ENCODE results near the gene HCFC1. TPM values are rescaled to one million over a fixed set of nuclear protein-coding genes. Genes with fewer than 3 reads are reported as not detected.

The HCFC1 gene
- total and polyA plus RNA-seq, 9 of the 15 experiments (the other 6 are each of a cell fraction or from before 2014, with no cell fraction given), result 2.8 to 133 (median 17.1) TPM

- TF ChIP-seq RREB1 (CRISPR knock-in tag; IDR thresholded peaks at IDR 0.05) (no peak), POLR2AphosphoS5 (IDR thresholded peaks at IDR 0.05; ENCODE audit: control insufficient read depth, insufficient read depth, low read depth, low read length) (peak; percentile 50; the same call in 1 of the 2 replicates), E2F1 (CRISPR knock-in tag; IDR thresholded peaks at IDR 0.05) (peak; percentile 78), HNRNPL (IDR thresholded peaks at IDR 0.05; ENCODE audit: low read depth, low read length) (no peak), CTCFL (IDR thresholded peaks at IDR 0.05; ENCODE audit: borderline replicate concordance, insufficient read depth, low read depth, low read length, poor library complexity, severe bottlenecking) (peak; percentile 22), BRCA1 (IDR thresholded peaks at IDR 0.05) (no peak), BRCA1 (CRISPR knock-in tag; IDR thresholded peaks at IDR 0.05) (0 out of 2 replicates have a peak, but pooled peaks have one; percentile 30), PML (IDR thresholded peaks at IDR 0.05; ENCODE audit: low read length) (peak; percentile 29; the same call in 1 of the 2 replicates), NR3C1 (CRISPR knock-in tag; IDR thresholded peaks at IDR 0.05) (no peak), MAX (CRISPR knock-in tag; IDR thresholded peaks at IDR 0.05) (peak; percentile 80), KAT8 (IDR thresholded peaks at IDR 0.05; ENCODE audit: low read depth) (no peak), TAF1 (IDR thresholded peaks at IDR 0.05; ENCODE audit: control insufficient read depth, extremely low read depth, insufficient read depth, low read length, severe bottlenecking) (peak; percentile 15), FOXJ3 (CRISPR knock-in tag; IDR thresholded peaks at IDR 0.05) (no peak), CXXC5 (CRISPR knock-in tag; IDR thresholded peaks at IDR 0.05) (peak; percentile 95), SP1 (CRISPR knock-in tag; IDR thresholded peaks at IDR 0.05) (peak; percentile 82), ZNF668 (CRISPR knock-in tag; IDR thresholded peaks at IDR 0.05) (no peak), ZNF384 (IDR thresholded peaks at IDR 0.05; ENCODE audit: low read depth, low read length) (no peak), CHD2 (IDR thresholded peaks at IDR 0.05; ENCODE audit: low read depth, low read length) (0 out of 2 replicates have a peak, but pooled peaks have one; percentile 39), ZNF311 (CRISPR knock-in tag; IDR thresholded peaks at IDR 0.05) (no peak)
Measured at GRCh38 chrX:153927922-153928760, 43.5 kb downstream of the HCFC1 start (continued).
